H1 (cell line): ENCODE results near the gene ARHGAP6. TPM values are rescaled to one million over a fixed set of nuclear protein-coding genes. Genes with fewer than 3 reads are reported as not detected.

Experiments used
- POLR2AphosphoS5 ChIP-seq: IDR thresholded peaks from 2 replicates; pipeline ENCODE4 v1.6.1; 2011; ENCODE audit warnings: low read depth, low read length
- POU5F1 ChIP-seq: IDR thresholded peaks from 2 replicates; pipeline ENCODE4 v1.6.1; 2011; ENCODE audit warnings: low read depth, mild to moderate bottlenecking, low read length, moderate library complexity
- ZNF274 ChIP-seq: IDR thresholded peaks from 2 replicates; pipeline ENCODE4 v1.7.0; 2012; ENCODE audit warnings: low read length, borderline replicate concordance; ENCODE audit errors: extremely low read depth
- polyA plus RNA-seq, 7 experiments: library from polyadenylated mRNA; depleted of rRNA in 3 of 7; stranded (reverse) in 5 of 7; unstranded in 2 of 7; fragments of >200 nt in 5 of 7; fragments of 200-250 nt in 2 of 7; gene quantifications; 1 replicate in 5 of 7; 2 replicates in 1 of 7; 4 replicates in 1 of 7; pipeline versions ENCODE4 v1.2.1 to v1.2.3, GENCODE V29; 2011 to 2013; ENCODE audit warnings: missing spikeins in 2 of 7, mixed read lengths in 2 of 7
- total RNA-seq: library from RNA; stranded (reverse); fragmentation: NEBNext Ultra II Directional; extraction: Animal tissue kit (Norgen Biotek cat#: 25700); gene quantifications from 2 replicates; pipeline ENCODE4 v1.2.1, GENCODE V29; 2021
- TF ChIP-seq, protein P1 (sequence below): IDR thresholded peaks from 2 replicates; pipeline ENCODE4 v1.6.1; 2011; ENCODE audit warnings: low read length, improper control_type of control experiment

Gene ARHGAP6
- total and polyA plus RNA-seq, 2 of the 8 experiments (the other 6 are each of a cell fraction or from before 2014, with no cell fraction given): 0.35 to 0.82 TPM

DNA sequence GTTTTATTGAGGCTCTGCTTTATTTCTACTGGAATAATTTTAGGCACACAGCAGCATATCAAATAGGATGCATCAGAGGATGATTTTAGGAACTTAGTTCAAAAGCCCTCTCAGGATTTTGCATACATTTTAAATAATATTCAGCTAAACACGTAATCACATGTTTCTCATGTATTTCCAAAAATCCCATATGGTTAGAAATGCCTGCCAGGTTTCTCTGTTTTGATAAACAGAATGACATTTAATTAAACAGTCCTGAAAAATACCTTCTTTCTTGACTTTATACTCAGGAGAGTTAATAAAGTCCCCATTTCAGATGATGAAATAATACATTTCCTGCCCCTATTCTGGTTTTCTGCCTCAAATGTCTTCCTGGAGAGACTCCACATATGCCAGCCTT is 459.0 kb downstream of the ARHGAP6 start (continued):
- TF ChIP-seq, protein P1, sequence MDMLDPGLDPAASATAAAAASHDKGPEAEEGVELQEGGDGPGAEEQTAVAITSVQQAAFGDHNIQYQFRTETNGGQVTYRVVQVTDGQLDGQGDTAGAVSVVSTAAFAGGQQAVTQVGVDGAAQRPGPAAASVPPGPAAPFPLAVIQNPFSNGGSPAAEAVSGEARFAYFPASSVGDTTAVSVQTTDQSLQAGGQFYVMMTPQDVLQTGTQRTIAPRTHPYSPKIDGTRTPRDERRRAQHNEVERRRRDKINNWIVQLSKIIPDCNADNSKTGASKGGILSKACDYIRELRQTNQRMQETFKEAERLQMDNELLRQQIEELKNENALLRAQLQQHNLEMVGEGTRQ: no peak
- TF ChIP-seq ZNF274 (no peak), POU5F1 (no peak), POLR2AphosphoS5 (no peak)
